Omental fat pad (tissue), 4 donors: ENCODE results near the gene MGAT3. TPM values are rescaled to one million over a fixed set of nuclear protein-coding genes. Genes with fewer than 3 reads are reported as not detected.

ENCODE experiments used
- ATAC-seq: fragments of 150-250 bp; one replicate; pipeline ENCODE4 v1.9.1; 2016; ENCODE audit warnings: mild to moderate bottlenecking, moderate library complexity; ENCODE audit not compliant: low FRiP score
- DNase-seq: peaks from one replicate; pipeline ENCODE4 v3.0.0-alpha.2; 2019; ENCODE audit warnings: low spot score
- total RNA-seq, 4 donors: library from RNA; depleted of rRNA; stranded (reverse); fragments of >200 nt; gene quantifications; one replicate each; pipeline ENCODE4 v1.1.0, GENCODE V29; 2016
- TF ChIP-seq, protein P1 (sequence below), 3 donors: fragments of 450-650 bp; IDR thresholded peaks; one replicate each; pipeline ENCODE4 v1.5.1; 2016 to 2017; ENCODE audit warnings: antibody characterized with exemption in 3 of 3, mild to moderate bottlenecking in 3 of 3, moderate library complexity in 2 of 3

MGAT3 gene
- total RNA-seq, 4 donors from 2014 or later = 4.1 to 23.5 (median 9.9) TPM

DNA sequence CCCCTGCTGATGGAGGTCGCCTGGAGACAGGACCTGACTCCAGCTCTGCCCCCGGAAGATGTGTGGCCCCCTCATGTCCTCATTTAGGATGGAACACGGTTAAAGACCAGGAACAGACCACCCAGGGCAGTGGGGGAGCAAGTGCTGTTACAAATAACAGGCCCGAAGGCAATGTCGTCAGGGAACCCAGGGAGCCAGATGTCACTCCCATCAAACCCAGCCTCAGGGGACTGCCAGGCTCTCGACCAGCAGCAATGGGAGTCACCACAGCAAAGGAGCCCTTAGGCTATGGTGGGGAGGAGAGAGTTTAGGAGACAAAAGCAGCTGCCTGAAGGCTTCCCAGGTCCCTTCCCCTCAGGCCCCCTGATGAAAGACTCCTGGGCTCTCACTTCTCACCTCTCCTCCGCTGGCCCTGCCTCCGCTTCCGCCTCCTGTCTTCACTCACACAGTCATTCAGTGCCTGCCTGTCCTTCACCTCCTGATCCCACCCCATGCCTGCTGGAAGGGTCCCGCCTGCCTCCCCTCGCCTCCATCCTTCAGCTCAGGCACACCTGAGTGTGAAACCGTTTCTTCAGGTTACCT, 71.4 kb downstream of the MGAT3 start:
- DNase-seq (no peak), ATAC-seq (no peak)
- TF ChIP-seq, protein P1, sequence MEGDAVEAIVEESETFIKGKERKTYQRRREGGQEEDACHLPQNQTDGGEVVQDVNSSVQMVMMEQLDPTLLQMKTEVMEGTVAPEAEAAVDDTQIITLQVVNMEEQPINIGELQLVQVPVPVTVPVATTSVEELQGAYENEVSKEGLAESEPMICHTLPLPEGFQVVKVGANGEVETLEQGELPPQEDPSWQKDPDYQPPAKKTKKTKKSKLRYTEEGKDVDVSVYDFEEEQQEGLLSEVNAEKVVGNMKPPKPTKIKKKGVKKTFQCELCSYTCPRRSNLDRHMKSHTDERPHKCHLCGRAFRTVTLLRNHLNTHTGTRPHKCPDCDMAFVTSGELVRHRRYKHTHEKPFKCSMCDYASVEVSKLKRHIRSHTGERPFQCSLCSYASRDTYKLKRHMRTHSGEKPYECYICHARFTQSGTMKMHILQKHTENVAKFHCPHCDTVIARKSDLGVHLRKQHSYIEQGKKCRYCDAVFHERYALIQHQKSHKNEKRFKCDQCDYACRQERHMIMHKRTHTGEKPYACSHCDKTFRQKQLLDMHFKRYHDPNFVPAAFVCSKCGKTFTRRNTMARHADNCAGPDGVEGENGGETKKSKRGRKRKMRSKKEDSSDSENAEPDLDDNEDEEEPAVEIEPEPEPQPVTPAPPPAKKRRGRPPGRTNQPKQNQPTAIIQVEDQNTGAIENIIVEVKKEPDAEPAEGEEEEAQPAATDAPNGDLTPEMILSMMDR (IDR thresholded peaks at IDR 0.05) = no peak

DNA sequence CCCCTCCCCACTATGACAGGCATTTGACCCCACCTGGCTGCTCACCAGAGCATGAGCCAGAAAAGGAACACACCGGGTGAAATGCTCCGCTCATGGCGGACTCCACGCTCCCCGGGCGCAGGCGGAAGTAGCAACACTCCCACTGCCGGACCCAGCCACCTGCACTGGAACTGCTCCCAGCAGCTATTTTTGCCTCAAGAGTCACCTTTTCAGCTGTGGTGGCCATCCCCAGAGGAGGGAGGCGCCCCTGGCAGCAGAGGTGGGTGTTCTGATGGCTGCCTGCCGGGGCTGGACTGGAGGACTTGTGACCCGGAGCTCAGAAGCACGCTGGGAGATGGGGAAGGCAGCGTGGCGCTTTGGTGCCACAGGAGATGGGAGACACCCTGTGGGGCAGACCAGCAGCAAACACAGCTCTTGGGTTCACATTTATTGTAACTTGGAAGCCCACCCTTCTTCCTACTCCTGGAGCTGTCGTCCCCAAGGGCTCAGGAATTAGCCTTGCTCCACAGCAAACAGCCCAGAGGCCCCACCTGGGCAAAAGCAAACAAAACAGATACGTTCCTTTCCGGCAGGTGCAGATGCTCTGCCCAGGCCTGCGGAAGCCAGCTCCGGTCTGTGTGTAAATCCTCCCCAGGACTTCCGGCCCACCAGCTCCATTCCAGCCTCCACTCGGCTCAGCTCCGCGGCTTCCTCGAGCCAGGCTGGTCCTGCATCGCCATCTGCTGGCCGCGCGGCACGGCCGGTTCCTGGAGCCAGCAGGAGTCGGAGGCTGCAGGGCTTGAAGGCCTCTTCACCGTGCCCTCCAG, 72.1 kb downstream of the MGAT3 start:
- peak; percentile 71 for DNase-seq
- TF ChIP-seq, protein P1 (IDR thresholded peaks at IDR 0.05) = peak in 2 of 3 donors; percentile 55 to 65
- ATAC-seq = peak; percentile 53

DNA sequence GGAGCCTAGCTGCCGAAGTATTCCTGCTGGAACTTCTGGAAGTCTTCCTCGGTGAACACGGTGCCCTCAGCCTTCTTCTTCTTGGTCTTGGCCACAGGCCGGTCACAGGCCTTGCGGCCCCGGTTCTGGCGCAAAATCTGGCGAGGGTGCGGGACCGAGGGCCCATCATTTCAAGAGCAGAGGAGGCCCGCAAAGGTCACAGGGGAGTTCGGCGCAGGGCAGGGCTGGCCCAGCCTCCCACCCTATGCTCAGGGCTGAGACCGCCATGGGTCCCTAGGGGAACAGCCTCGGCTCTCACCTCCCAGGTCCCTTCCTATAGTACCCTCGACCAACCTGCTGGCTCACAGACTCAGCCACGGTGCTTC, 72.7 kb downstream of the MGAT3 start:
- DNase-seq = no peak
- no peak for ATAC-seq
- TF ChIP-seq, protein P1 (IDR thresholded peaks at IDR 0.05) = no peak

DNA sequence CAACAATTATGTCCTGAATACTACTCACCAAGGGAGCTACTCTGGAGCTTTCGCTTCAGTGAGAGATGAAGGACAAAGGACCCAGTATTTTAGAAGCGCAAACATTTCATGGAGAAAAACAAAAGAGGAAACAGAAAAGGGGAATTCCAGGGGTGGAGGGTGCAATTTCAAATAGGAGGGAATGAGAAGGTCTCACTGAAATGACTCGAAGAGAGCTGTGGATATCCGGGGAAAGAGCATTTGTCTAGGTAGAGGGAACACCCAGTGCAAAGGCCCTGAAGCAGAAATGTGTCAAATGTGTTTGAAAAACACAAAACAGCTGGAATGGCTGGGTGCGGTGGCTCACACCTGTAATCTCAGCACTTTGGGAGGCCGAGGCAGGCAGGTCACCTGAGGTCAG, 73.3 kb downstream of the MGAT3 start:
- DNase-seq (no peak), ATAC-seq (no peak)
- TF ChIP-seq, protein P1 (IDR thresholded peaks at IDR 0.05) = no peak

- no peak for ATAC-seq
- DNase-seq = no peak
- TF ChIP-seq, protein P1 (IDR thresholded peaks at IDR 0.05) = no peak
Observed at GRCh38 chr22:39530692-39531331, 74.0 kb downstream of the MGAT3 start.

DNA sequence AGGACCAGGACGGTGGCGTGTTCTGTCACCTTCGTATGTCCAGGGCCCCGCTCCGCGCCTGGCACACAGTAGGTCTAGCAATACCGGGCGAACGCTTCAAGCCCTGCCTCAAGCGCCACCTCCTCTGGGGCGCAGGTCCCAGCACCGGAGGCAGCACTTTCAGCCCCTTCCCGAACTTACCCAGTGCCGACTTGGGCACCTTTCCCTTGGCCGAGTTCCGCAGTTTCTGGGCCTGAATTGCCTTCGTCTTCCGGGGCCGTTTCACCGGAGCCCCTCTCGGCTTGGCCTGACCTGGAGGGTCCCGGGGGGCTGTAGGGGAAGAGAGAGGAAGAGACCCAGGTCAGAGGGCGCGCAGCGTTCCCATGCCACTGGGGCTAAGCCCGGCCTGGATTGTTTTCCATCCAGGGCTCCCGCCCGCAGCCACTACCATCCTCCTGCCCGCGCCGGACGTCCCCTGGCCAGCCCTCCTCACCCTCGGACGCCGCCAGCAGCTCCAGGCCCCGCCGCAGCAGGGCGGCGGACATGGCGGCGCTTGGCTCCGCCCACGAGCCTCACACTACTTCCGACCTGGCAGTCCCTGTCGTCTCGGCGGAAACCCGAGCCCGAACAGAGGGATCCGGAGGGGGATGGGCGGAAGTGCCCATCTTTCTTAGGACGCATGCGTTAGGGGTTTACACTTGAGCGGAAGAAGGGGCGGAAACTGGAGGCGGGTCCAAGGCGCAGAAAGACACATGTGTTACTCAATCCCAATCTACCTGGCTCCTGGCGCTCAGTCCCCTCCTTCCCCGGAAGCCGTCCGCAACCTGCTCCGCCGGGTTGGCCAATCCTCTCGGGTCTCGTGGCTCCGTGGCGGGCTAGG, 75.6 kb downstream of the MGAT3 start, which contains the start of gene RPS19BP1:
RPS19BP1 (minus strand) TSS at position 534 of the 859 bp plus-strand sequence; CDS start at position 524, 10 bp downstream.
- ATAC-seq = peak; percentile 91
- TF ChIP-seq, protein P1 (IDR thresholded peaks at IDR 0.05) = no peak
- peak; percentile 97 for DNase-seq
